OCI-LY1 (cell line): Measurements from ENCODE around the gene RLN3.

Source experiments
- EZH2 ChIP-seq: fragments of 200-600 bp; sonication (generic), shearing (Covaris generic); IDR thresholded peaks from 2 replicates; pipeline ENCODE4 v1.8.0; 2017; ENCODE audit warnings: borderline replicate concordance, mixed run types, mild to moderate bottlenecking, antibody characterized with exemption, low read length, moderate library complexity, mixed read lengths
- TF ChIP-seq, protein P1 (sequence below): fragments of 200-600 bp; sonication (generic), shearing (Covaris generic); IDR thresholded peaks from 2 replicates; pipeline ENCODE4 v1.5.1; 2017; ENCODE audit warnings: mild to moderate bottlenecking, antibody characterized with exemption, low read length, moderate library complexity, mixed read lengths

DNA sequence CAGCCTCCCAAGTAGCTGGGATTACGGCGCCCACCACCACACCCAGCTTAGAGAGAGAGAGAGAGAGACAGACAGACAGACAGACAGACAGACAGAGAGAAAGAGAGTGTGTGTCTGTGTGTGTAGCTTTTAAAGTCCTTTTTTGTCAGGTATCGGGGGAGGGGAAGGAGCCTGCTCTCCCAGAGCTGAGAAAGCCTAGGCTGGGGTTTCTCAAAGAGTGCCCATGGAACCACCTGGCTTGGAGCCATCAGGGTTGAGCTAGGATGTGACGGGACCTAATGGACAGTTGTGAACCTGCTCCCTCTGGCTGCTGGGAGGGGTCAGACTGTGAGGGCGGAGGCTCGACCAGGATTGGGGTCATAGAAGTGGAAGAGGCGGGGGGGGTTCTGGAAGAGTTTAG is 38.5 kb upstream of the RLN3 start:
- TF ChIP-seq, protein P1, sequence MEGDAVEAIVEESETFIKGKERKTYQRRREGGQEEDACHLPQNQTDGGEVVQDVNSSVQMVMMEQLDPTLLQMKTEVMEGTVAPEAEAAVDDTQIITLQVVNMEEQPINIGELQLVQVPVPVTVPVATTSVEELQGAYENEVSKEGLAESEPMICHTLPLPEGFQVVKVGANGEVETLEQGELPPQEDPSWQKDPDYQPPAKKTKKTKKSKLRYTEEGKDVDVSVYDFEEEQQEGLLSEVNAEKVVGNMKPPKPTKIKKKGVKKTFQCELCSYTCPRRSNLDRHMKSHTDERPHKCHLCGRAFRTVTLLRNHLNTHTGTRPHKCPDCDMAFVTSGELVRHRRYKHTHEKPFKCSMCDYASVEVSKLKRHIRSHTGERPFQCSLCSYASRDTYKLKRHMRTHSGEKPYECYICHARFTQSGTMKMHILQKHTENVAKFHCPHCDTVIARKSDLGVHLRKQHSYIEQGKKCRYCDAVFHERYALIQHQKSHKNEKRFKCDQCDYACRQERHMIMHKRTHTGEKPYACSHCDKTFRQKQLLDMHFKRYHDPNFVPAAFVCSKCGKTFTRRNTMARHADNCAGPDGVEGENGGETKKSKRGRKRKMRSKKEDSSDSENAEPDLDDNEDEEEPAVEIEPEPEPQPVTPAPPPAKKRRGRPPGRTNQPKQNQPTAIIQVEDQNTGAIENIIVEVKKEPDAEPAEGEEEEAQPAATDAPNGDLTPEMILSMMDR: no peak
- TF ChIP-seq EZH2: no peak
